Measurements from ENCODE around the gene HECTD4.

DNA sequence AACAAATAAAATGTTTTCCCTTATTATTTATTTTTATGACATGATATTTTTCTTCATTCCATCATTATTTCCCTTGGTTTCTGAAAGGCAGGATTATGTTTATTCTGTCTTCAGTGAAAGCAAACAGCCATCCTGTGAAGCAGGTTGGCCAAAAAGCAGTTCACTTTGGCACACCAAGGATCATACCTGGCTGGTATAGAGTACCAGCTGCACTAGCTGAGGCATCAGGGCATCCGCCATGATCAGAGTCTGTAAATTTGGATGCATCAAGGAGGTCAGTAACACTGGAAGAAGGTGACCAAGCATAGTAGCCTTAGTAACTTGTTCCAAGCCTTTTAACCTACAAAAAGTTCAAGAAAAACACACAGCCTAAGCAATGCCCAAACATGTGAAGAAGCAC lies 123.3 kb downstream of the HECTD4 start:
- TF ChIP-seq, protein P1, sequence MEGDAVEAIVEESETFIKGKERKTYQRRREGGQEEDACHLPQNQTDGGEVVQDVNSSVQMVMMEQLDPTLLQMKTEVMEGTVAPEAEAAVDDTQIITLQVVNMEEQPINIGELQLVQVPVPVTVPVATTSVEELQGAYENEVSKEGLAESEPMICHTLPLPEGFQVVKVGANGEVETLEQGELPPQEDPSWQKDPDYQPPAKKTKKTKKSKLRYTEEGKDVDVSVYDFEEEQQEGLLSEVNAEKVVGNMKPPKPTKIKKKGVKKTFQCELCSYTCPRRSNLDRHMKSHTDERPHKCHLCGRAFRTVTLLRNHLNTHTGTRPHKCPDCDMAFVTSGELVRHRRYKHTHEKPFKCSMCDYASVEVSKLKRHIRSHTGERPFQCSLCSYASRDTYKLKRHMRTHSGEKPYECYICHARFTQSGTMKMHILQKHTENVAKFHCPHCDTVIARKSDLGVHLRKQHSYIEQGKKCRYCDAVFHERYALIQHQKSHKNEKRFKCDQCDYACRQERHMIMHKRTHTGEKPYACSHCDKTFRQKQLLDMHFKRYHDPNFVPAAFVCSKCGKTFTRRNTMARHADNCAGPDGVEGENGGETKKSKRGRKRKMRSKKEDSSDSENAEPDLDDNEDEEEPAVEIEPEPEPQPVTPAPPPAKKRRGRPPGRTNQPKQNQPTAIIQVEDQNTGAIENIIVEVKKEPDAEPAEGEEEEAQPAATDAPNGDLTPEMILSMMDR (conservative IDR thresholded peaks at IDR 0.05; ENCODE audit: low read depth, low read length): no peak
- no peak for TF ChIP-seq EZH2phosphoT487 (IDR thresholded peaks at IDR 0.05; ENCODE audit: borderline replicate concordance, low read length)

Measured in PC-3 (cell line).